AG09309 (cell line): ENCODE data around the gene APOA4.

Source experiments
- DNase-seq: peaks from one replicate; pipeline ENCODE4 v3.0.0-alpha.2; 2010; ENCODE audit warnings: low read depth
- H3K4me3 ChIP-seq: 2 replicates; pipeline ENCODE4 v1.5.1; 2011; ENCODE audit warnings: mild to moderate bottlenecking, low read depth, low read length, moderate library complexity; ENCODE audit not compliant: control insufficient read depth
- CTCF ChIP-seq: IDR thresholded peaks from 2 replicates; pipeline ENCODE4 v1.5.1; 2011; ENCODE audit warnings: mild to moderate bottlenecking, low read depth, low read length, inconsistent platforms; ENCODE audit not compliant: insufficient read depth, control insufficient read depth; ENCODE audit errors: missing control alignments

APOA4 gene

GRCh38 chr11:116859175-116859574 is 36.1 kb upstream of the APOA4 start:
- no peak for DNase-seq
- TF ChIP-seq CTCF, result no peak
- H3K4me3 ChIP-seq, result no peak overlapping the region

- no peak for TF ChIP-seq CTCF
- no peak for DNase-seq
- H3K4me3 ChIP-seq, result no peak overlapping the region
Measured at GRCh38 chr11:116857936-116858335, 34.8 kb upstream of the APOA4 start.

GRCh38 chr11:116857316-116857715 is 34.2 kb upstream of the APOA4 start:
- no peak for TF ChIP-seq CTCF
- no peak for DNase-seq
- H3K4me3 ChIP-seq, result no peak overlapping the region

GRCh38 chr11:116856423-116856822 is 33.3 kb upstream of the APOA4 start:
- TF ChIP-seq CTCF, result no peak
- H3K4me3 ChIP-seq, result no peak overlapping the region
- no peak for DNase-seq

GRCh38 chr11:116855413-116855812 is 32.3 kb upstream of the APOA4 start:
- no peak overlapping the region for H3K4me3 ChIP-seq
- no peak for DNase-seq
- TF ChIP-seq CTCF, result no peak

- no peak overlapping the region for H3K4me3 ChIP-seq
- no peak for TF ChIP-seq CTCF
- DNase-seq, result peak; percentile 92
Measured at GRCh38 chr11:116853461-116854073, 30.5 kb upstream of the APOA4 start.
